Fibroblast of peridontal ligament (primary cell): Measurements from ENCODE around the gene C1orf35.

ENCODE experiments used
- DNase-seq: peaks from one replicate; pipeline ENCODE4 v3.0.0-alpha.2; 2010; ENCODE audit errors: extremely low read depth

C1orf35 gene

GRCh38 chr1:228063251-228064191 lies 39.6 kb downstream of the C1orf35 start:
- DNase-seq = no peak

- DNase-seq = no peak
These were observed 40.3 kb downstream of the C1orf35 start for GRCh38 chr1:228062812-228063211.

GRCh38 chr1:228062085-228062791 lies 40.9 kb downstream of the C1orf35 start:
- no peak for DNase-seq

- DNase-seq = no peak
These were observed 41.6 kb downstream of the C1orf35 start for GRCh38 chr1:228061411-228062084.

GRCh38 chr1:228060458-228061190 lies 42.5 kb downstream of the C1orf35 start:
- DNase-seq = no peak

GRCh38 chr1:228059634-228060457 lies 43.3 kb downstream of the C1orf35 start:
- DNase-seq = no peak

GRCh38 chr1:228058949-228059633 lies 44.0 kb downstream of the C1orf35 start:
- no peak for DNase-seq

- no peak for DNase-seq
These were observed 44.8 kb downstream of the C1orf35 start for GRCh38 chr1:228058172-228058948.
